VCaP (cell line): ENCODE data around the gene KCNMA1.
"Not testable (repeated sequence)": the region's sequence is repeated elsewhere in the genome, so short reads cannot be mapped to it uniquely, and the experiment has no call there.

Experiments used
- H3K27ac ChIP-seq: fragments of 450-650 bp; 2 replicates; pipeline ENCODE4 v1.5.1; 2017
- TF ChIP-seq, protein P1 (sequence below): fragments of 450-650 bp; conservative IDR thresholded peaks from 2 replicates; pipeline ENCODE4 v1.5.1; 2017; ENCODE audit warnings: mild to moderate bottlenecking, moderate library complexity

The KCNMA1 gene

GRCh38 chr10:77580482-77580881 lies 57.1 kb downstream of the KCNMA1 start:
- TF ChIP-seq, protein P1, sequence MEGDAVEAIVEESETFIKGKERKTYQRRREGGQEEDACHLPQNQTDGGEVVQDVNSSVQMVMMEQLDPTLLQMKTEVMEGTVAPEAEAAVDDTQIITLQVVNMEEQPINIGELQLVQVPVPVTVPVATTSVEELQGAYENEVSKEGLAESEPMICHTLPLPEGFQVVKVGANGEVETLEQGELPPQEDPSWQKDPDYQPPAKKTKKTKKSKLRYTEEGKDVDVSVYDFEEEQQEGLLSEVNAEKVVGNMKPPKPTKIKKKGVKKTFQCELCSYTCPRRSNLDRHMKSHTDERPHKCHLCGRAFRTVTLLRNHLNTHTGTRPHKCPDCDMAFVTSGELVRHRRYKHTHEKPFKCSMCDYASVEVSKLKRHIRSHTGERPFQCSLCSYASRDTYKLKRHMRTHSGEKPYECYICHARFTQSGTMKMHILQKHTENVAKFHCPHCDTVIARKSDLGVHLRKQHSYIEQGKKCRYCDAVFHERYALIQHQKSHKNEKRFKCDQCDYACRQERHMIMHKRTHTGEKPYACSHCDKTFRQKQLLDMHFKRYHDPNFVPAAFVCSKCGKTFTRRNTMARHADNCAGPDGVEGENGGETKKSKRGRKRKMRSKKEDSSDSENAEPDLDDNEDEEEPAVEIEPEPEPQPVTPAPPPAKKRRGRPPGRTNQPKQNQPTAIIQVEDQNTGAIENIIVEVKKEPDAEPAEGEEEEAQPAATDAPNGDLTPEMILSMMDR = no peak
- H3K27ac ChIP-seq = no peak overlapping the region

DNA sequence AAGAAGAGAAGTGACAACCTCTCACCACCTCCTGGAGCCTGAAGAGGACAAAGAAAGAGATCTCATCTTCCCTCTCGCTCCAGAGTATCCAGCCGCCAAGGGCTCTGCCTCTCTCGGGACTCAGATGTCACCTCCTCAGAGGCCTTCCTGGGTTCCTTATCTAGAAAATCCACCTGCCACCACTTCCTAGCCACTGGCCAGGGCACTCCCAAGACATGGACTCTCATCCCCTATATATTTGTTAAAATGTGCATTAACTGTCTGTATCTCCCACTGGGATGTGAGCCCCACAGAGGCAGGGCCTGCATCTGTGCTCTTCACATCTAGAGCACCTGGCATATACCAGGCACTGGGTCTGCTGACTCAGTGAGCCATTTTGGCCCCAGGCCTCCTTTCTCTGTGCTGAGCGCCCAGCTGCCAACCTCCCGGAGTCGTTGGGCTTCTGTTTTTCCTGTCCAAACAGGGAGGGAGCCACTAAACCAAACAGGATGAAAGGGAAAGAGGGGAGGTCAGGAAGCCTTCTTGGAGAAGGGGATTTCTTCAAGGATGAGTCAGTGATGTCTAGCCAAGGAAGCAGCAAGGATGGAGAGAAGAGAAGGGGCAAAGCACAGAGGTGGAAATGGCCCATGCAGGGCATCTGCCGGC lies 58.9 kb downstream of the KCNMA1 start:
- TF ChIP-seq, protein P1 = no peak
- H3K27ac ChIP-seq = no peak overlapping the region

DNA sequence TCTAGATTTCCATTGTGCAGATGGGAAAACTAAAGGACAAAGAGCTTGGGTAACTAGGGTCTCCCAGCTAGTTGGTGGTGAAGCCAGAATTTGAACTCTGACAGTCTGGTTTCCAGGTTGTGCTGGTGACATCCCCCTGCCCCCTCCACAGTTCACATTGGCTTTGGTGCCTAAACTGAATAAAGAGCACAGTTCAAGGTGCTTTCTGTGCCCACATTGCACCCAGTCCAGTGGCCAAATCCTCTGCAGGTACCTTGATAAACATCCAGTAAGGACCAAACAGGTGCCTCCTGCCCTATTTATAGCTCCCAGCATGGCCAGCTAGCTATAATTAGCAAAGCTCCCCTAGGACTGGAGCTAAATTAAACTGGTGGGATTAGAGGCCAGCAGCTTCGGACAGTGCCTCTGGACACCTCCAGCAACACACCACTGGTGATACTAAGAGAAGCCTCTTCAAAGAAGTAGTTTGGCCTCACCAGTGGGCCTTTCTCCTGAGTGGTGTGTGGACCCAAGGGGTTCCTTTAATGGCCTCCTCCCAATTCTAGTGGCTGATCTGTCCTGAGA lies 59.9 kb downstream of the KCNMA1 start:
- TF ChIP-seq, protein P1 = no peak
- no peak overlapping the region for H3K27ac ChIP-seq

GRCh38 chr10:77576444-77577032 lies 61.1 kb downstream of the KCNMA1 start:
- TF ChIP-seq, protein P1 = no peak
- H3K27ac ChIP-seq = no peak overlapping the region

DNA sequence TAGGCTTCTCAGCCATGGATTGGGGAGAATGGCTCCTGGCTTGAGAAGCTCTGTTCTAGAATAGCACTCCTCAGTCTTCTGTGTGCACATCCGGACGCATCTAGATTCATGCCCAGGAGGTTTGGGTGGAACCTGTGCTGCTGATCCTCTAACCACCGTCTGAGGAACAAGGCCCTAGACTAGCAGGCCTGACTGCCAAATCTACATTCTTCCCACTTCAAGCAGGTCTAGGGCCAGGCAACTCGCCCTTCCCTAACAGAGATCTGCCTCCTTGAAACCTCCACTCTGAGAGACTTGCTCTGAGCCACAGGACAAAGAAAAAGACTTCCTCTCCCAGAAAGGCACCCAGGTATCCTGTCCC lies 61.6 kb downstream of the KCNMA1 start:
- TF ChIP-seq, protein P1 = no peak
- H3K27ac ChIP-seq = no peak overlapping the region

GRCh38 chr10:77575271-77576006 lies 62.2 kb downstream of the KCNMA1 start:
- TF ChIP-seq, protein P1 = no peak
- H3K27ac ChIP-seq = no peak overlapping the region

DNA sequence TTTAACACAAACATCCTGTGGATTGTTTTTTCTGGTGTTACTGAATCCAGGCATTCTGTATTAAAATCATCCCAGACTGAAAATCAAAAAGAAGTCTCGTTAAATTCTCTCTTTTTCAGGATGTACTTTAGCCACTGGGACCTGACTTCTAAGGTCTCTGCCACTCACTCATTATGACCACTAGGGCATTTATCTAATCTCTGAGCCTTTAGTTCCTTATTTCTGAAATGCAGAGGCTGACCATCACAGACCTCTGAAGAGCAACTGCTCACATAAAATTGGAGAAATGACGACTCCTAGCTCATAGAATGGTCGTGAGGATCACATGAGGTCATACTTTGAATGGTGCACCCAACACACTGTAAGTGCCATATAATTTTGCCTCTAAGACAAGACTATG lies 63.2 kb downstream of the KCNMA1 start:
- TF ChIP-seq, protein P1 = peak; percentile 34; the same call in 1 of the 2 replicates
- no peak overlapping the region for H3K27ac ChIP-seq

GRCh38 chr10:77572520-77572919 lies 65.1 kb downstream of the KCNMA1 start:
- not testable (repeated sequence) for H3K27ac ChIP-seq
